Memory B cell (primary cell): Measurements from ENCODE around the gene GEMIN7.
A peak's percentile ranks its signal among the peaks of the same experiment; 100 is the strongest.

Experiments used
- ATAC-seq: fragments of 150-1000 bp; cut with Tn5 transposase; 2 replicates; pipeline ENCODE4 v1.10.0; 2021; ENCODE audit warnings: low read depth, mild to moderate bottlenecking, moderate library complexity
- DNase-seq, 2 donors: peaks; one replicate each; pipeline ENCODE4 v3.0.0; 2022; ENCODE audit warnings: low spot score in 2 of 2
- H3K27ac Mint-ChIP-seq: one replicate; pipeline ENCODE4 v1.8.0; 2022; ENCODE audit warnings: mild to moderate bottlenecking, moderate library complexity, mixed read lengths
- H3K27me3 Mint-ChIP-seq: one replicate; pipeline ENCODE4 v1.8.0; 2022; ENCODE audit warnings: mixed read lengths
- H3K36me3 Mint-ChIP-seq: one replicate; pipeline ENCODE4 v1.8.0; 2022; ENCODE audit warnings: mild to moderate bottlenecking, mixed read lengths
- H3K4me1 Mint-ChIP-seq: one replicate; pipeline ENCODE4 v1.8.0; 2022; ENCODE audit warnings: mixed read lengths
- H3K4me3 Mint-ChIP-seq: one replicate; pipeline ENCODE4 v1.8.0; 2022; ENCODE audit warnings: mild to moderate bottlenecking, moderate library complexity, mixed read lengths
- H3K9me3 Mint-ChIP-seq: one replicate; pipeline ENCODE4 v1.8.0; 2022; ENCODE audit warnings: mixed read lengths

GEMIN7 gene

GRCh38 chr19:45130888-45131615, 52.0 kb downstream of the GEMIN7 start:
- Mint-ChIP-seq H3K4me1 (peaks cover 13% of the 10 kb centered on the region), H3K4me3 (no peak overlapping the region), H3K27ac (no peak overlapping the region), H3K27me3 (no peaks in the 10 kb centered on the region), H3K36me3 (no peaks in the 10 kb centered on the region), H3K9me3 (no peaks in the 10 kb centered on the region)
- no peak for DNase-seq
- peak; percentile 56 for ATAC-seq

DNA sequence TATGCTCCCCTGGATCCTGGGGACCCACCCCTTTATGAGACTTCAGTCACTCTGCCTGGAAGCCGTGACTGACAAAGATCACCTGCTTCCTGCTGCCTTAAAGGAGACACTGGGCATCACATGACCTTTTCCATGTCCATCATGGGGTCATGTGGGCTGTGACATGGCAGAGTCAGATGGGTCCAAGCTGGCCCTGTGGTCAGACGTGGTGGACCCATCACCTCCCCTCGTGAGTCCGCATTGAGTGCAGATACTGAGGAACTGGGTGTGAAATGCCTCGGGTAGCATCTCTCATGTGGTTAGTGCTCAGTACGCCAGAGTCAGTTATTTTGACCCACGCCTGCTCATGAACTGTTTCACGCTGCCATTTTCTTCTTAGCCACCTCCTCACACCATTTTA, 54.6 kb downstream of the GEMIN7 start:
- DNase-seq = no peak
- peak overlapping the region; percentile 61 for H3K27ac Mint-ChIP-seq
- H3K27me3 Mint-ChIP-seq = no peaks in the 10 kb centered on the region
- H3K9me3 Mint-ChIP-seq = no peaks in the 10 kb centered on the region
- peaks cover 27% of the 10 kb centered on the region for H3K4me1 Mint-ChIP-seq
- no peak for ATAC-seq
- no peak overlapping the region for H3K4me3 Mint-ChIP-seq
- peaks cover 2% of the 10 kb centered on the region for H3K36me3 Mint-ChIP-seq

DNA sequence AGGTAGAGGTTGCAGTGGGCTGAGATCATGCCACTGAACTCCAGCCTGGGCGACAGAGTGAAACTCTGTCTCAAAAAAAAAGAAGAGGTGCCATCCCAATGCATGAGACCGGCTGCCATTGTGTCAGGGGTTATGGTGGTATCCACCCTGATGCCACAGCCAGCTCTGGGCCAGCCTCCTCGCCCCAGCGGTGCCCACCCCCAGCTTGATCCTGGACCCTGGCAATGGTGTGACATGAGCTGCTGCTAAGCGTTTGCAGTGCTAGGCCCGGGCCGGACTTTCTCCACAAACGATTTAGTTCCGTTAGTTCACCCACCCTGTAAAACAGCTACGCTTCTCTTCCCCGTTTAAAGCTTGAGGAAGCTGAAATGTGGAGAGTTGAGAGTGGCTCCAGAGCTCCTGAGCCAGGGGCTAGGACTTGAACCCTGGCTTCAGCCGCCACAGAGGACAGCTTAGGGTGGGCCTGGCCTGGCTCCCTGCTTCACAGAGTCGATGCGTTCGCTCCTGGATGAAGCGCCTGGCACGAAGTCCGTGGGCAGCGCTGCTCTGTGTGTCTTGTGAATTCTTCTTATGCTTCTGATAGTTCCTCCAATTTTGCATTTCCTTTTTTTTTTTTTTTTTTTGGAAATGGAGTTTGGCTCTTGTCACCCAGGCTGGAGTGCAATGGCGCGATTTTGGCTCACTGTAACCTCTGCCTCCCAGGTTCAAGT, 56.3 kb downstream of the GEMIN7 start:
- no peak overlapping the region for H3K4me3 Mint-ChIP-seq
- DNase-seq (no peak), ATAC-seq (no peak)
- peaks cover 27% of the 10 kb centered on the region for H3K4me1 Mint-ChIP-seq
- H3K9me3 Mint-ChIP-seq = no peaks in the 10 kb centered on the region
- H3K27me3 Mint-ChIP-seq = no peaks in the 10 kb centered on the region
- H3K27ac Mint-ChIP-seq = no peak overlapping the region
- H3K36me3 Mint-ChIP-seq = peaks cover 2% of the 10 kb centered on the region

DNA sequence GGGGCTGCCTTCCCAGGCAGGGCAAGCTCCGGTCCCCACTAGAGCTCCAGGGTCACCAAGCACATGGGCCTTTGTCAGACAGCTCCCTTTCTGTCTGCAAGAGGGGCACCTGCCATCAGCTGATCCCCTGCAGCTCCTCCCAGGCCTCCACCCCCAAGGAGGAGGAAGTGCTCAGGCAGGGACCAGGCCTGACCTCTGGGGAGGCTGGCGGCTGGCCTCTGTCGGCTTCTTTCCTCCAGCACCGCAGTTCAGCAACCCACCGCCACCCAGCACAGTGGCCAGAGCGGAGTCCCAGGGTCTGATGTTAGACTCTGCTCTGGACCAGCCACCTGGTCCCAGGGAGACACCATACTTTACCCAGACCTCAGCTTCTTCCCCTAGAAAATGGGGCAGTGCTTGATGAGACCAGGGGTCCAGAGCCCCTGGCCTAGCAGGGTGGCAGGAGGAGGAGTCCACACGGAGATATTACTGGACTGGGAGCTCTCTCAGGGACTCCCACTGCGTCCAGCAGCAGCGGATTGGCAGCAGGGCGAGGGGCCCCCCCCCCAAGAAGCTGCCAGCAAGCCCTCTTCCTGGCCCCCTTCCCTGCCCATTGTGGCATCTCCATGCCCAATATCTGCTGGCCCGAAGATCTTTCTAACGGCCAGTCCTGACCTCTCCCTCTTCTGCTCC, 57.6 kb downstream of the GEMIN7 start:
- peaks cover 2% of the 10 kb centered on the region for H3K36me3 Mint-ChIP-seq
- ATAC-seq (no peak), DNase-seq (no peak)
- no peaks in the 10 kb centered on the region for H3K9me3 Mint-ChIP-seq
- peaks cover 24% of the 10 kb centered on the region for H3K4me1 Mint-ChIP-seq
- peak overlapping the region; percentile 78 for H3K4me3 Mint-ChIP-seq
- no peaks in the 10 kb centered on the region for H3K27me3 Mint-ChIP-seq
- peak overlapping the region; percentile 42 for H3K27ac Mint-ChIP-seq

DNA sequence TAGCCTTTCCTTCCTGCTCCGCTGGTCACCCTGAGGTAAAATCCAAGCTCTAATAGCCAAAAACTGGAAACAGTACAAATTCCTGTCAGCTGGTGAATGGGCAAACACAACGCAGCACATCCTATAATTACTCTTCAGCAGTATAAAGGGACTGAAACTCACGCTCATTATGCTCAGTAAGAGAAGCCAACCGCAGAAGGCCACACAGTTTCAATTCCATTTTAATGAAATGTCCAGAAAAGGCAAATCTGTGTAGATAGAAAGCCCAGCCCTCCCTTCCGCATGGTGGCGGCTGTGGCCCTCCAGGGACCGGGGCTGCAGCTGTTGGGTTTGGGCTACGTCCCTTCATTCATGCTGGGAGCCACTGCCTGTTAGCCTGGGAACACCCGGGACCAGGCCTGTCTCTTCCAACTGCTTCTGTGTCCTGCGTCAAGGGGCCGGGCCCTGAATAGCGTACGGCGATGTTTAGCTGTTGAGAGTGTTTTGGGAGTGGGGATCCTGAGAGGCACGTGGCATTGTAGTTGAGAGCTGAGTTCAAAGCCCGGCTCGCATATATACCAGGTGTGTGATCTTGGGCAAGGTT, 58.2 kb downstream of the GEMIN7 start:
- Mint-ChIP-seq H3K4me1 (peaks cover 24% of the 10 kb centered on the region), H3K27me3 (no peaks in the 10 kb centered on the region), H3K4me3 (peak overlapping the region; percentile 78), H3K36me3 (peaks cover 2% of the 10 kb centered on the region), H3K27ac (peak overlapping the region; percentile 42), H3K9me3 (no peaks in the 10 kb centered on the region)
- ATAC-seq (peak; percentile 91), DNase-seq (peak in 1 of 2 donors; percentile 23)

GRCh38 chr19:45138303-45138751, 59.3 kb downstream of the GEMIN7 start:
- DNase-seq (no peak), ATAC-seq (no peak)
- peaks cover 24% of the 10 kb centered on the region for H3K4me1 Mint-ChIP-seq
- no peak overlapping the region for H3K27ac Mint-ChIP-seq
- H3K4me3 Mint-ChIP-seq = no peak overlapping the region
- no peaks in the 10 kb centered on the region for H3K9me3 Mint-ChIP-seq
- H3K36me3 Mint-ChIP-seq = peaks cover 11% of the 10 kb centered on the region
- H3K27me3 Mint-ChIP-seq = no peaks in the 10 kb centered on the region

GRCh38 chr19:45139286-45140143, 60.5 kb downstream of the GEMIN7 start:
- ATAC-seq (no peak), DNase-seq (no peak)
- Mint-ChIP-seq H3K4me1 (peaks cover 19% of the 10 kb centered on the region), H3K27me3 (no peaks in the 10 kb centered on the region), H3K9me3 (no peaks in the 10 kb centered on the region), H3K27ac (no peak overlapping the region), H3K4me3 (no peak overlapping the region), H3K36me3 (peaks cover 11% of the 10 kb centered on the region)

DNA sequence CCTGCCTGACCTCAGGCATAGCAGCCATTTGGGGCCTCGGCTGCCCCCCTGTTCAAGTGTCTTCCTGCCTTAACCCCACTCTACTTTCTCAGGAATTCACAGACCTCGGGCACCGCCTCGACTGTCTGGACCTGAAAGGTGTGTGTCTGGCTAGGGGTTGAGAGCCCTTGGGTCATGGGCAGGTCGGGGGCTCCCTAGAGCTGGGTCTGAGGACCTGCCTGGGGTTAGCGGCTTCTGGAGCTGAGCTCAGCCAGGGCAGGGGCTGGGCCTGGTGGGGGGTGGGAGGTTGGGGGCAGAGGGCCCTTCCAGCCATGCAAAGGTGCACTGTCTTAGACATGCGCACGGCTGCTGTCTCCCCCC, 61.1 kb downstream of the GEMIN7 start:
- peaks cover 11% of the 10 kb centered on the region for H3K36me3 Mint-ChIP-seq

DNA sequence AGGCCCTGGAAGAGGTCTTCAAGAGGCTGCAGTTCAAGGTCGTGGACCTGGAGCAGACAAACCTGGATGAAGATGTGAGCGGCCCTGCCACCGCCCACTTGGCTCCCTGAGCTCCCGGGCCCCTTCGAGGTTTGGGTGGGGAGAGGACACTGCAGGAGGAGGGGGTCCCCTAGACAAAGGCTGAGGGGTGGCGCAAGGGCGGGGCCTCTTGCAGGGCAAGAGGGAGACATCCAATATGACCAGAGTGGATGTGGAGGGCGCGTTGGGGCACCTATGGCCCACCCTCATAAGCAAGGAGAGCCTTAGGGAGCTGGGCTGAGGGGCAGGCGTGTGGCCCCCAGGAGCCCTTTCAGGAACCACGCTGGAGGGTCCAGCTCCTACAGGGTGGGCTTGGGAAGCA, 61.5 kb downstream of the GEMIN7 start:
- no peak for ATAC-seq
- Mint-ChIP-seq H3K4me1 (peaks cover 19% of the 10 kb centered on the region), H3K36me3 (peaks cover 11% of the 10 kb centered on the region), H3K27ac (no peak overlapping the region), H3K9me3 (no peaks in the 10 kb centered on the region), H3K27me3 (no peaks in the 10 kb centered on the region), H3K4me3 (no peak overlapping the region)
- no peak for DNase-seq

More for the DNA sequence above, 61.1 kb downstream of the GEMIN7 start:
- Mint-ChIP-seq H3K4me1 (peaks cover 19% of the 10 kb centered on the region), H3K27me3 (no peaks in the 10 kb centered on the region), H3K9me3 (no peaks in the 10 kb centered on the region), H3K4me3 (no peak overlapping the region), H3K27ac (no peak overlapping the region)
- ATAC-seq = no peak
- no peak for DNase-seq
